NCI-H2227 (cell line): ENCODE measurements around the gene ERLIN1.

ENCODE experiments used
- DNase-seq: peaks from one replicate; lab custom pipeline; 2025; ENCODE audit not compliant: unreplicated experiment; lab: John Stamatoyannopoulos, UW

The ERLIN1 gene

GRCh38 chr10:100173035-100173434, 12.8 kb downstream of the ERLIN1 start:
- no peak for DNase-seq

GRCh38 chr10:100172349-100172748, 13.5 kb downstream of the ERLIN1 start:
- no peak for DNase-seq

- no peak for DNase-seq
Observed at GRCh38 chr10:100168313-100168643, 17.6 kb downstream of the ERLIN1 start.

GRCh38 chr10:100167553-100168312, 18.1 kb downstream of the ERLIN1 start:
- no peak for DNase-seq

GRCh38 chr10:100163704-100164621, 21.9 kb downstream of the ERLIN1 start:
- DNase-seq: no peak

GRCh38 chr10:100162696-100163095, 23.1 kb downstream of the ERLIN1 start:
- DNase-seq: no peak

GRCh38 chr10:100158044-100158805, 27.6 kb downstream of the ERLIN1 start:
- DNase-seq: no peak

GRCh38 chr10:100157156-100157555, 28.7 kb downstream of the ERLIN1 start:
- no peak for DNase-seq

- no peak for DNase-seq
Observed at GRCh38 chr10:100155936-100156335, 29.9 kb downstream of the ERLIN1 start.

- DNase-seq: no peak
Observed at GRCh38 chr10:100154666-100155065, 31.2 kb downstream of the ERLIN1 start.

GRCh38 chr10:100153239-100153825, 32.5 kb downstream of the ERLIN1 start:
- DNase-seq: no peak

GRCh38 chr10:100151723-100152300, 34.0 kb downstream of the ERLIN1 start:
- DNase-seq: no peak

GRCh38 chr10:100148353-100149211, 37.2 kb downstream of the ERLIN1 start:
- DNase-seq: no peak

- no peak for DNase-seq
Observed at GRCh38 chr10:100146875-100147650, 38.8 kb downstream of the ERLIN1 start.

- no peak for DNase-seq
Observed at GRCh38 chr10:100146398-100146797, 39.4 kb downstream of the ERLIN1 start.

GRCh38 chr10:100143756-100144155, 42.1 kb downstream of the ERLIN1 start:
- no peak for DNase-seq

- no peak for DNase-seq
Observed at GRCh38 chr10:100141446-100142087, 44.3 kb downstream of the ERLIN1 start.

- no peak for DNase-seq
Observed at GRCh38 chr10:100140070-100140469, 45.8 kb downstream of the ERLIN1 start.
